Neural crest cell (in vitro differentiated cells): Measurements from ENCODE around the gene HSPA5. TPM values are rescaled to one million over a fixed set of nuclear protein-coding genes. Genes with fewer than 3 reads are reported as not detected.
A peak's percentile ranks its signal among the peaks of the same experiment; 100 is the strongest.
"Not testable (repeated sequence)": the region's sequence is repeated elsewhere in the genome, so short reads cannot be mapped to it uniquely, and the experiment has no call there.

Experiments
- DNase-seq: peaks from one replicate; pipeline ENCODE4 v3.0.0; 2021; ENCODE audit warnings: low read depth, mixed read lengths, low spot score
- H3K27ac Mint-ChIP-seq: one replicate; pipeline ENCODE4 v1.8.0; 2021; ENCODE audit warnings: mild to moderate bottlenecking, mixed read lengths; ENCODE audit not compliant: unreplicated experiment
- H3K27me3 Mint-ChIP-seq: 2 replicates; pipeline ENCODE4 v1.8.0; 2021; ENCODE audit warnings: low read depth, mild to moderate bottlenecking, mixed read lengths
- H3K36me3 Mint-ChIP-seq: 2 replicates; pipeline ENCODE4 v1.8.0; 2021; ENCODE audit warnings: low read depth, mild to moderate bottlenecking, mixed read lengths
- H3K4me1 Mint-ChIP-seq: 2 replicates; pipeline ENCODE4 v1.8.0; 2021; ENCODE audit warnings: mixed read lengths
- H3K4me3 Mint-ChIP-seq: one replicate; pipeline ENCODE4 v1.8.0; 2021; ENCODE audit warnings: mild to moderate bottlenecking, mixed read lengths
- H3K9me3 Mint-ChIP-seq: 2 replicates; pipeline ENCODE4 v1.8.0; 2021; ENCODE audit warnings: mixed read lengths
- total RNA-seq: library from RNA; stranded (reverse); gene quantifications from 2 replicates; pipeline ENCODE4 v1.2.1, GENCODE V29; 2021
- TF ChIP-seq, protein P1 (sequence below): fragments of 200-600 bp; sonication (generic); conservative IDR thresholded peaks from 2 replicates; pipeline ENCODE4 v1.5.0; 2021; ENCODE audit warnings: antibody characterized with exemption, mild to moderate bottlenecking

The HSPA5 gene
- total RNA-seq, 1 donor from 2014 or later = 182 TPM

DNA sequence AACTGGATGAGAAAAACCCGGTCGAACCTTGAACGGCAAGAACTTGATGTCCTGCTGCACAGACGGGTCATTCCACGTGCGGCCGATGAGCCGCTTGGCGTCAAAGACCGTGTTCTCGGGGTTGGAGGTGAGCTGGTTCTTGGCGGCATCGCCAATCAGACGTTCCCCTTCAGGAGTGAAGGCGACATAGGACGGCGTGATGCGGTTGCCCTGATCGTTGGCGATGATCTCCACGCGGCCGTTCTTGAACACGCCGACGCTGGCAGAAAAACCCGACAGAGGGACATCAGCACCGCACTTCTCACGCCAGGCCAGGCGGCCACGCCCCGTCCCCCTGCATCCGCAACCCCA is 519 bp downstream of the HSPA5 start:
- H3K36me3 Mint-ChIP-seq = peaks cover 30% of the 10 kb centered on the region
- no peaks in the 10 kb centered on the region for H3K9me3 Mint-ChIP-seq

DNA sequence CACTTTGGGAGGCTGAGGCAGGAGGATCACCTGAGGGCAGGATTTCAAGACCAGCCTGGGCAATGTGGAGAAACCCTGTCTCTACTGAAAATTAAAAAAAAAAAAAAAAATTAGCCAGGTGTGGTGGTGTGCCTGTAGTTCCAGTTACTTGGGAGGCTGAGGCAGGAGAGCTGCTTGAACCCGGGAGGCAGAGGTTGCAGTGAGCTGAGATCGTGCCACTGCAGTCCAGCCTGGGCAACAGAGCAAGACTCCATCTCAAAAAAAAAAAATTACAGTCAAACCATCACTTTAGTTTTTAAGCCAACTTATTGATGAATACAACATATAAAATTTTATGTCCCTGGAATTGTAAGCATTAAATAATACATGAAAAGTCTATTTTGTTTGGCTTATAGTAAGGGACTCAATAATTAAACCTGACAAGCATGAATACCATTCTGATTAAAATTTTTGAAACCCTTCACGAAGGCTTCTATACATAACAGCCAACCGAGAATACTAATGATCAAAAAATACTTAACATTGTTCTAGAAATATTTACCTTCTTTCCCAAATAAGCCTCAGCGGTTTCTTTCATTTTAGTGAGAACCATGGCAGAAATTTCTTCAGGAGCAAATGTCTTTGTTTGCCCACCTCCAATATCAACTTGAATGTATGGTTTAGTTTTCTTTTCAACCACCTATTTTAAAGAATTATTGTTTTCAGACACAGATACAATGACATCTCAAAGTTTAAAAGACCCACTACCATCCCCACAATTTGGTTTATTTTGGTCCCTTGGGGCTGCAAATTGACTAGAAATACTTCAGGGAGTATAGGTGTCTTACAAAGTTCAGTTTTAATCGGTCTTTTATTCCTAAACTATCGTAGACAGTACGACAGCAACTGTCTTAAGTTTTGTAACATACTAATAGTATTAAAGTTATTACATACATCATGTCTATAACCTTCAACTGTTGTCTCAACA is 1.2 kb downstream of the HSPA5 start:
- DNase-seq = no peak
- peaks cover 4% of the 10 kb centered on the region for H3K27me3 Mint-ChIP-seq
- H3K9me3 Mint-ChIP-seq = no peaks in the 10 kb centered on the region
- H3K4me3 Mint-ChIP-seq = peak overlapping the region; percentile 99
- TF ChIP-seq, protein P1, sequence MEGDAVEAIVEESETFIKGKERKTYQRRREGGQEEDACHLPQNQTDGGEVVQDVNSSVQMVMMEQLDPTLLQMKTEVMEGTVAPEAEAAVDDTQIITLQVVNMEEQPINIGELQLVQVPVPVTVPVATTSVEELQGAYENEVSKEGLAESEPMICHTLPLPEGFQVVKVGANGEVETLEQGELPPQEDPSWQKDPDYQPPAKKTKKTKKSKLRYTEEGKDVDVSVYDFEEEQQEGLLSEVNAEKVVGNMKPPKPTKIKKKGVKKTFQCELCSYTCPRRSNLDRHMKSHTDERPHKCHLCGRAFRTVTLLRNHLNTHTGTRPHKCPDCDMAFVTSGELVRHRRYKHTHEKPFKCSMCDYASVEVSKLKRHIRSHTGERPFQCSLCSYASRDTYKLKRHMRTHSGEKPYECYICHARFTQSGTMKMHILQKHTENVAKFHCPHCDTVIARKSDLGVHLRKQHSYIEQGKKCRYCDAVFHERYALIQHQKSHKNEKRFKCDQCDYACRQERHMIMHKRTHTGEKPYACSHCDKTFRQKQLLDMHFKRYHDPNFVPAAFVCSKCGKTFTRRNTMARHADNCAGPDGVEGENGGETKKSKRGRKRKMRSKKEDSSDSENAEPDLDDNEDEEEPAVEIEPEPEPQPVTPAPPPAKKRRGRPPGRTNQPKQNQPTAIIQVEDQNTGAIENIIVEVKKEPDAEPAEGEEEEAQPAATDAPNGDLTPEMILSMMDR = no peak
- H3K36me3 Mint-ChIP-seq = peaks cover 35% of the 10 kb centered on the region
- H3K27ac Mint-ChIP-seq = peak overlapping the region; percentile 98
- H3K4me1 Mint-ChIP-seq = peaks cover 55% of the 10 kb centered on the region

More for the DNA sequence above, 519 bp downstream of the HSPA5 start:
- Mint-ChIP-seq H3K4me1 (peaks cover 50% of the 10 kb centered on the region), H3K27me3 (peaks cover 4% of the 10 kb centered on the region), H3K27ac (peak overlapping the region; percentile 98), H3K4me3 (peak overlapping the region; percentile 99)
- TF ChIP-seq, protein P1 = no peak
- DNase-seq = no peak

DNA sequence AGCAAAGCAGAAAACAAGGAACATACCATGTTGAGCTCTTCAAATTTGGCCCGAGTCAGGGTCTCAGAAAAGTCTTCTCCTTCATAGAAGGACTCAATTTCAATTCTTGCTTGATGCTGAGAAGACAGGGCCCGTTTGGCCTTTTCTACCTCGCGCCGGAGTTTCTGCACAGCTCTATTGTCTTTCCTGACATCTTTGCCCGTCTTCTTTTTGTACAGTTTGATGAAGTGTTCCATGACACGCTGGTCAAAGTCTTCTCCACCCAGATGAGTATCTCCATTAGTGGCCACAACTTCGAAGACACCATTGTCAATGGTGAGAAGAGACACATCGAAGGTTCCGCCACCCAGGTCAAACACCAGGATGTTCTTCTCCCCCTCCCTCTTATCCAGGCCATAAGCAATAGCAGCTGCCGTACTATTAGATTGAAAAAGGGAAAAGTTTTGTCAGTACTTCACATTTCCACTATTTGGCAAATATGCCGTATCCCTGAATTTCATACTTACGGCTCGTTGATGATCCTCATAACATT is 2.2 kb downstream of the HSPA5 start:
- DNase-seq = no peak
- H3K4me3 Mint-ChIP-seq = peak overlapping the region; percentile 99
- H3K9me3 Mint-ChIP-seq = no peaks in the 10 kb centered on the region
- H3K27me3 Mint-ChIP-seq = peaks cover 4% of the 10 kb centered on the region
- H3K36me3 Mint-ChIP-seq = peaks cover 35% of the 10 kb centered on the region
- H3K27ac Mint-ChIP-seq = no peak overlapping the region
- TF ChIP-seq, protein P1 = no peak
- H3K4me1 Mint-ChIP-seq = peaks cover 55% of the 10 kb centered on the region

DNA sequence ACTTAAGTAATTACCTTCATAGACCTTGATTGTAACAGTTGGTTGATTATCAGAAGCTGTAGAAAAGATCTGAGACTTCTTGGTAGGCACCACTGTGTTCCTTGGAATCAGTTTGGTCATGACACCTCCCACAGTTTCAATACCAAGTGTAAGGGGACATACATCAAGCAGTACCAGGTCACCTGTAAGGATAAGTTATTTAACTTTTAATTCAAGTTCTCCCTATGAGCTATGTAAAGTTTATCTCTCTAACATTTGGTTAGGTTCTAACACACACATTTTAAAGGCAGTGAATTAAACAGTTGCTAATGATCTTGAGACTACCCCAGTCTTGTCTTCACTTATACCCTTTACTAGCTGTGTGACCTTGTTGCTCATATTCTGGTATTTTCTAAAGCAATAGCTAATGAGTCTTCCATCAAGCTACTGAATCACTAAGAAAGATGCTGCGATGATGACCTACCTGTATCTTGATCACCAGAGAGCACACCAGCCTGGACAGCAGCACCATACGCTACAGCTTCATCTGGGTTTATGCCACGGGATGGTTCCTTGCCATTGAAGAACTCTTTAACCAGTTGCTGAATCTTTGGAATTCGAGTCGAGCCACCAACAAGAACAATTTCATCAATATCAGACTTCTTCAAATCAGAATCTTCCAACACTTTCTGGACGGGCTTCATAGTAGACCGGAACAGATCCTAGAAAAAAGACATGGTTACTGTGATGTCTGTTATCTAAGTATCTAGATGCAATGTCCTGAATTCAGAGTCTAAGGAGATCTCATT is 2.8 kb downstream of the HSPA5 start:
- peaks cover 4% of the 10 kb centered on the region for H3K27me3 Mint-ChIP-seq
- H3K36me3 Mint-ChIP-seq = peaks cover 35% of the 10 kb centered on the region
- H3K9me3 Mint-ChIP-seq = no peaks in the 10 kb centered on the region
- TF ChIP-seq, protein P1 = no peak
- no peak overlapping the region for H3K27ac Mint-ChIP-seq
- DNase-seq = no peak
- peak overlapping the region; percentile 99 for H3K4me3 Mint-ChIP-seq
- peaks cover 55% of the 10 kb centered on the region for H3K4me1 Mint-ChIP-seq

DNA sequence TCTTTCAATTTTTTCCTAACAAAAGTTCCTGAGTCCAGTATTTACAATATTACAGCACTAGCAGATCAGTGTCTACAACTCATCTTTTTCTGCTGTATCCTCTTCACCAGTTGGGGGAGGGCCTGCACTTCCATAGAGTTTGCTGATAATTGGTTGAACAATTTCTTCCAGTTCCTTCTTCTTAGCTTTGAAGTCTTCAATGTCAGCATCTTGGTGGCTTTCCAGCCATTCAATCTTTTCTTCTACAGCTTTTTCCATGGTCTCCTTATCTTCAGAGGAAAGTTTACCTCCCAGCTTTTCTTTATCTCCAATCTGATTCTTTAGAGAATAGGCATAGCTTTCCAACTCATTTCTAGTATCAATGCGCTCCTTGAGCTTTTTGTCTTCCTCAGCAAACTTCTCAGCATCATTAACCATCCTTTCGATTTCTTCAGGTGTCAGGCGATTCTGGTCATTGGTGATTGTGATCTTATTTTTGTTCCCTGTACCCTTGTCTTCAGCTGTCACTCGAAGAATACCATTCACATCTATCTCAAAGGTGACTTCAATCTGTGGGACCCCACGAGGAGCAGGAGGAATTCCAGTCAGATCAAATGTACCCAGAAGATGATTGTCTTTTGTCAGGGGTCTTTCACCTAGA is 4.5 kb downstream of the HSPA5 start:
- peaks cover 35% of the 10 kb centered on the region for H3K36me3 Mint-ChIP-seq
- DNase-seq, H3K27me3 Mint-ChIP-seq, H3K9me3 Mint-ChIP-seq, H3K27ac Mint-ChIP-seq: not testable (repeated sequence)
- peaks cover 46% of the 10 kb centered on the region for H3K4me1 Mint-ChIP-seq
- H3K4me3 Mint-ChIP-seq = peak overlapping the region; percentile 99
